K562 (cell line): Measurements from ENCODE around the gene TMEM129. TPM values are rescaled to one million over a fixed set of nuclear protein-coding genes. Genes with fewer than 3 reads are reported as not detected.

ENCODE experiments used
- ELF1 ChIP-seq: fragments of 200-800 bp; sonication (Bioruptor generic); IDR thresholded peaks from 2 replicates; pipeline ENCODE4 v1.6.1; 2016; ENCODE audit warnings: missing genetic modification characterization, missing compliant biosample characterization
- FOXJ3 ChIP-seq: sonication (generic); formaldehyde crosslinking; IDR thresholded peaks from 2 replicates; pipeline ENCODE4 v1.4.0; 2020; ENCODE audit warnings: mild to moderate bottlenecking, missing genetic modification reagents
- L3MBTL2 ChIP-seq: fragments of 450-650 bp; IDR thresholded peaks from 2 replicates; pipeline ENCODE4 v1.6.1; 2016; ENCODE audit warnings: mild to moderate bottlenecking, moderate library complexity
- MEF2A ChIP-seq: IDR thresholded peaks from 2 replicates; pipeline ENCODE4 v1.6.1; 2011; ENCODE audit warnings: low read depth, mild to moderate bottlenecking, low read length, moderate library complexity; ENCODE audit not compliant: control insufficient read depth
- MEF2D ChIP-seq: conservative IDR thresholded peaks from 2 replicates; pipeline ENCODE4 v1.6.1; 2016; ENCODE audit warnings: low read depth, missing genetic modification characterization, missing compliant biosample characterization
- MTA3 ChIP-seq: fragments of 450-650 bp; formaldehyde crosslinking; IDR thresholded peaks from 2 replicates; pipeline ENCODE4 v1.6.1; 2017; ENCODE audit warnings: mild to moderate bottlenecking, borderline replicate concordance
- NEUROD1 ChIP-seq: fragments of 150-350 bp; IDR thresholded peaks from 2 replicates; pipeline ENCODE4 v1.6.1; 2014; ENCODE audit warnings: borderline replicate concordance, low read length, low read depth; ENCODE audit not compliant: partially characterized antibody
- NR1H2 ChIP-seq: sonication (generic); formaldehyde crosslinking; IDR thresholded peaks from 2 replicates; pipeline ENCODE4 v1.4.0; 2020; ENCODE audit warnings: mild to moderate bottlenecking, missing genetic modification reagents
- PML ChIP-seq: IDR thresholded peaks from 2 replicates; pipeline ENCODE4 v1.6.1; 2012; ENCODE audit warnings: low read length, inconsistent platforms
- RBM25 ChIP-seq: fragments of 200-400 bp; formaldehyde crosslinking; IDR thresholded peaks from 2 replicates; pipeline ENCODE4 v1.6.1; 2018; ENCODE audit warnings: low read length, low read depth, moderate library complexity; ENCODE audit not compliant: severe bottlenecking
- SMAD4 ChIP-seq: fragments of 250-450 bp; sonication (Bioruptor Pico); conservative IDR thresholded peaks from 2 replicates; pipeline ENCODE4 v1.8.0; 2021; ENCODE audit warnings: inconsistent platforms, mild to moderate bottlenecking, moderate library complexity
- SMC3 ChIP-seq: conservative IDR thresholded peaks from 2 replicates; pipeline ENCODE4 v1.6.1; 2011; ENCODE audit warnings: low read depth, low read length, improper control_type of control experiment; ENCODE audit not compliant: insufficient read depth
- SRSF3 ChIP-seq: fragments of 200-400 bp; formaldehyde crosslinking; IDR thresholded peaks from 2 replicates; pipeline ENCODE4 v1.6.1; 2016; ENCODE audit warnings: mild to moderate bottlenecking, low read length, moderate library complexity; ENCODE audit not compliant: insufficient read depth
- TCF7L2 ChIP-seq: fragments of 150-350 bp; IDR thresholded peaks from 2 replicates; pipeline ENCODE4 v1.6.1; 2016; ENCODE audit warnings: low read depth, mild to moderate bottlenecking, low read length, moderate library complexity
- XRCC5 ChIP-seq: fragments of 200-400 bp; formaldehyde crosslinking; IDR thresholded peaks from 2 replicates; pipeline ENCODE4 v1.6.1; 2017; ENCODE audit warnings: low read depth, mild to moderate bottlenecking, low read length
- ZFX ChIP-seq: sonication (generic); formaldehyde crosslinking; IDR thresholded peaks from 2 replicates; pipeline ENCODE4 v1.8.0; 2022; ENCODE audit warnings: mild to moderate bottlenecking, missing genetic modification reagents, moderate library complexity
- ZNF134 ChIP-seq: fragments of 250-450 bp; sonication (Bioruptor Pico); conservative IDR thresholded peaks from 2 replicates; pipeline ENCODE4 v1.4.0; 2020
- ZNF146 ChIP-seq: IDR thresholded peaks from one replicate; pipeline ENCODE4 v1.6.1; 2018; ENCODE audit warnings: missing compliant biosample characterization; ENCODE audit not compliant: unreplicated experiment
- ZNF197 ChIP-seq: fragments of 200-800 bp; sonication (Bioruptor generic); IDR thresholded peaks from 2 replicates; pipeline ENCODE4 v1.6.1; 2016; ENCODE audit warnings: low read depth, missing genetic modification characterization, missing compliant biosample characterization
- ZNF217 ChIP-seq: sonication (generic); formaldehyde crosslinking; IDR thresholded peaks from 2 replicates; pipeline ENCODE4 v1.8.0; 2022; ENCODE audit warnings: mild to moderate bottlenecking, missing genetic modification reagents
- ZNF239 ChIP-seq: fragments of 250-450 bp; sonication (Bioruptor Pico); IDR thresholded peaks from 2 replicates; pipeline ENCODE4 v1.4.0; 2020; ENCODE audit warnings: mild to moderate bottlenecking
- ZNF263 ChIP-seq: sonication (generic); formaldehyde crosslinking; IDR thresholded peaks from 2 replicates; pipeline ENCODE4 v1.8.0; 2022; ENCODE audit warnings: mild to moderate bottlenecking, missing genetic modification reagents, borderline replicate concordance
- ZNF274 ChIP-seq: IDR thresholded peaks from 2 replicates; pipeline ENCODE4 v1.6.1; 2011; ENCODE audit warnings: low read depth, mild to moderate bottlenecking, low read length, moderate library complexity, borderline replicate concordance
- ZNF717 ChIP-seq: fragments of 250-450 bp; sonication (Bioruptor Pico); IDR thresholded peaks from 2 replicates; pipeline ENCODE4 v1.5.0; 2021
- ZNF780A ChIP-seq: fragments of 250-450 bp; sonication (Bioruptor Pico); IDR thresholded peaks from 2 replicates; pipeline ENCODE4 v1.5.0; 2021; ENCODE audit warnings: mild to moderate bottlenecking
- polyA plus RNA-seq, 8 experiments: library from polyadenylated mRNA; depleted of rRNA in 4 of 8; stranded (reverse) in 5 of 8; unstranded in 3 of 8; fragments of >200 nt; fragmentation: Nextera tagmentation in 2 of 8; fragmentation: Illumina TruSeq in 1 of 8; extraction: Ambion mirVana in 2 of 8; extraction: Trizol in 1 of 8; gene quantifications; 2 replicates each; pipeline versions ENCODE4 v1.2.1 to v1.2.3, GENCODE V29; 2011 to 2014; ENCODE audit warnings: inconsistent platforms in 1 of 8, missing spikeins in 1 of 8
- total RNA-seq, 7 experiments: library from RNA; depleted of rRNA in 6 of 7; stranded (reverse); fragments of >200 nt in 6 of 7; fragmentation: Illumina TruSeq in 2 of 7; extraction: Trizol in 2 of 7; gene quantifications; 2 replicates each; pipeline versions ENCODE4 v1.2.1 to v1.2.3, GENCODE V29; 2011 to 2021; ENCODE audit warnings: low replicate concordance in 1 of 7
- TF ChIP-seq, protein P1 (sequence below): fragments of 250-450 bp; sonication (Bioruptor Pico); IDR thresholded peaks from 2 replicates; pipeline ENCODE4 v1.9.0; 2021; ENCODE audit warnings: mild to moderate bottlenecking, inconsistent platforms
- TF ChIP-seq, protein P2 (sequence below): fragments of 450-650 bp; IDR thresholded peaks from 2 replicates; pipeline ENCODE4 v1.6.1; 2017; ENCODE audit warnings: antibody characterized with exemption

TMEM129 gene
- total and polyA plus RNA-seq, 9 of the 15 experiments (the other 6 are each of a cell fraction or from before 2014, with no cell fraction given) = 0.34 to 47.2 (median 18.8) TPM

GRCh38 chr4:1712216-1713002 is 8.7 kb downstream of the TMEM129 start, which contains the start of gene SLBP (continued):
- TF ChIP-seq ZNF197 (CRISPR knock-in tag) (no peak; the same call in 1 of the 2 replicates), SMC3 (no peak), XRCC5 (no peak), SRSF3 (no peak), NR1H2 (CRISPR knock-in tag) (0 out of 2 replicates have a peak, but pooled peaks have one; percentile 74), TCF7L2 (peak; percentile 85), NEUROD1 (peak; percentile 46), ZFX (CRISPR knock-in tag) (peak; percentile 93), ZNF780A (CRISPR knock-in tag) (no peak), RBM25 (peak; percentile 94), L3MBTL2 (peak; percentile 99), ZNF263 (CRISPR knock-in tag) (peak; percentile 58), ZNF134 (CRISPR knock-in tag) (no peak), FOXJ3 (no peak), SMAD4 (CRISPR knock-in tag) (peak; percentile 91), MTA3 (peak; percentile 98), MEF2D (tag) (no peak), ZNF146 (CRISPR knock-in tag) (no peak), ZNF239 (no peak), ZNF717 (CRISPR knock-in tag) (no peak), ZNF217 (CRISPR knock-in tag) (no peak), PML (peak; percentile 83), ELF1 (tag) (peak; percentile 100), MEF2A (no peak), ZNF274 (no peak)
- TF ChIP-seq, protein P1, sequence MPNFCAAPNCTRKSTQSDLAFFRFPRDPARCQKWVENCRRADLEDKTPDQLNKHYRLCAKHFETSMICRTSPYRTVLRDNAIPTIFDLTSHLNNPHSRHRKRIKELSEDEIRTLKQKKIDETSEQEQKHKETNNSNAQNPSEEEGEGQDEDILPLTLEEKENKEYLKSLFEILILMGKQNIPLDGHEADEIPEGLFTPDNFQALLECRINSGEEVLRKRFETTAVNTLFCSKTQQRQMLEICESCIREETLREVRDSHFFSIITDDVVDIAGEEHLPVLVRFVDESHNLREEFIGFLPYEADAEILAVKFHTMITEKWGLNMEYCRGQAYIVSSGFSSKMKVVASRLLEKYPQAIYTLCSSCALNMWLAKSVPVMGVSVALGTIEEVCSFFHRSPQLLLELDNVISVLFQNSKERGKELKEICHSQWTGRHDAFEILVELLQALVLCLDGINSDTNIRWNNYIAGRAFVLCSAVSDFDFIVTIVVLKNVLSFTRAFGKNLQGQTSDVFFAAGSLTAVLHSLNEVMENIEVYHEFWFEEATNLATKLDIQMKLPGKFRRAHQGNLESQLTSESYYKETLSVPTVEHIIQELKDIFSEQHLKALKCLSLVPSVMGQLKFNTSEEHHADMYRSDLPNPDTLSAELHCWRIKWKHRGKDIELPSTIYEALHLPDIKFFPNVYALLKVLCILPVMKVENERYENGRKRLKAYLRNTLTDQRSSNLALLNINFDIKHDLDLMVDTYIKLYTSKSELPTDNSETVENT (CRISPR knock-in tag) = peak; percentile 69
- TF ChIP-seq, protein P2, sequence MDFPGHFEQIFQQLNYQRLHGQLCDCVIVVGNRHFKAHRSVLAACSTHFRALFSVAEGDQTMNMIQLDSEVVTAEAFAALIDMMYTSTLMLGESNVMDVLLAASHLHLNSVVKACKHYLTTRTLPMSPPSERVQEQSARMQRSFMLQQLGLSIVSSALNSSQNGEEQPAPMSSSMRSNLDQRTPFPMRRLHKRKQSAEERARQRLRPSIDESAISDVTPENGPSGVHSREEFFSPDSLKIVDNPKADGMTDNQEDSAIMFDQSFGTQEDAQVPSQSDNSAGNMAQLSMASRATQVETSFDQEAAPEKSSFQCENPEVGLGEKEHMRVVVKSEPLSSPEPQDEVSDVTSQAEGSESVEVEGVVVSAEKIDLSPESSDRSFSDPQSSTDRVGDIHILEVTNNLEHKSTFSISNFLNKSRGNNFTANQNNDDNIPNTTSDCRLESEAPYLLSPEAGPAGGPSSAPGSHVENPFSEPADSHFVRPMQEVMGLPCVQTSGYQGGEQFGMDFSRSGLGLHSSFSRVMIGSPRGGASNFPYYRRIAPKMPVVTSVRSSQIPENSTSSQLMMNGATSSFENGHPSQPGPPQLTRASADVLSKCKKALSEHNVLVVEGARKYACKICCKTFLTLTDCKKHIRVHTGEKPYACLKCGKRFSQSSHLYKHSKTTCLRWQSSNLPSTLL = no peak
